Measurements from ENCODE around the gene ABHD11.

The ABHD11 gene

DNA sequence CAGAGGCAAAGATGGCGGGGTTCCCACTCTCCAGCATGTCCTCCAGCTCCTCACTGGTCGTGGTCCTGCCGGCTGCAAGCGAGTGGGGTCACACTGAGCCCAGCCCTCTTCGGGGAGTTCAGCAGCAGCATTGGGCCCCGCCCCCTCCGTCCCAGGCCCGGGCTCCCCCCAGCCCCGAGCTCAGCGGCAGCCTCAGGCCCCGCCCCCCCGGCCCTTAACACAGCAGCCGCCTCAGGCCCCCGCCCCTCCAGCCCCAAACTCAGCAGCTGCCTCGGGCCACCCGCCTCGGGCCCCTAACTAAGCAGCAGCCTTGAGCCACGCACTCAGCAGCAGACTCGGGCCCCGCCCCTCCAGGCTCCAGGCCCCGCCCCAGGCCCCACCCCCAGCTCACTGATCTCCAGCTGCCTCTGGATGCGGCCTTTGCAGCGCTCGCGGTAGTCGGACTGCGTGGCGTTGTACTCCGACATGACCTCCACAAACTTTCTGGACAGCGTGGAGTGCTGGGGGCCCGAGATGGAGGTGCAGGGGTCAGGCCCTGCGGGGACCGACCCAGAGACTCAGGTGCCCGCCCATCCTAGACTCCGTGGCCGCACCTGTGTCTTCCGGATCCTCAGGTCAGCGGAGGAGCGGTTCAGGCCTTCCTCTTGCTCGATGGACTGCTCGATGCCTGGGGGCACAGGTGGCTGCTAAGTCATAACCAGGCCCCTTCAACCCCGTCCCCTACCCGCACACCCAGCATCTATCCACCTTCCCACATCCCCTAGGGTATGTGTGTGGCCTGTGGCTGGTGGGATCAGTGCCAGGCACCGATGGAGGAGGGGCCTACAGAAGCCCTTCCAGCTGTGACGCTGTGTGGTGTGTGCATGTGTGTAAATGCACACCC is 34.6 kb downstream of the ABHD11 start:
- Mint-ChIP-seq H3K9me3 (no peaks in the 10 kb centered on the region), H3K27me3 (no peaks in the 10 kb centered on the region), H3K36me3 (ENCODE audit: low read depth) (peaks cover 2% of the 10 kb centered on the region), H3K4me3 (no peak overlapping the region), H3K4me1 (peaks cover 14% of the 10 kb centered on the region), H3K27ac (no peak overlapping the region)
- ATAC-seq (peak; percentile 48), DNase-seq (peak; percentile 50)

DNA sequence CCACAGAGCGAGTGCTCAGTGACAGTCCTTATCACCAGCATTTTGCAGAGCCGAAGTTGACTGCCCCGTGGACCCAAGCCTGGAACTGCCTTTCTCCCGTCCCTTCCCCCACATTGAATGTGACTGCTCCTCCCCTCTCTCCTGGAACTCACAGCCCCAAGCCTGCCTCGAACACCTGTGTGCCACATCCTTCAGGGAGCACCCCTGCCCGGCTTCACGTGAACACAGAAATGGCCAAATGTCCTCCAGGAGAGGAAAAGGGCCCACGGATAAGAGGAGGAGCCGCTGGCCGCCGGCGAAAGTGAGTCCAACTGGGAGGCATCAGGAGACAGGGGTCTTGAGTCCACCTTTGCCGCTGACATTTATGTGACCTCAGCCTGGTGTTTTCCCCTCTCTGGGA is 35.4 kb downstream of the ABHD11 start:
- no peak overlapping the region for H3K27ac Mint-ChIP-seq
- ATAC-seq = no peak
- H3K4me3 Mint-ChIP-seq = no peak overlapping the region

DNA sequence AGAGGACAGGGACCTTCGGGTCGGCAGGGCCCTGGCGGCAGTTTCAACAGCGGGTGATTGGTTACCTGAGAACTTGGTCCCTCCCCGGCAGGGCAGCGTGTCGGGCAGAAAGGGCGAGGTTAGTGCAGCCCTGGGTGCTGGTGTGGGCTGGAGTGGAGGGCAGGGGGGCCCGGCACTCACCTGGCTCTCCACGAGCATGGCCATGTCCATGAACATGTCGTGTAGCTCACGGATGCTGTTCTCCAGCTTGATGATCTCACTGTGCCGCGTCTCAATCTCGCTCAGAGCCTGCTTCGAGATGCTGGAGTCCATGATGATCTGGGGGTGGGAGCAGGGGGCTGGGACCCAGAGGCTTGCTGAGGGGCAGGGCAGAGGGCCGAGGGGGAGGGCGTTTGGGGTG is 35.9 kb downstream of the ABHD11 start:
- no peak for ATAC-seq
- Mint-ChIP-seq H3K4me3 (no peak overlapping the region), H3K9me3 (no peaks in the 10 kb centered on the region), H3K36me3 (ENCODE audit: low read depth) (peaks cover 3% of the 10 kb centered on the region), H3K4me1 (peaks cover 14% of the 10 kb centered on the region), H3K27ac (no peak overlapping the region), H3K27me3 (no peaks in the 10 kb centered on the region)
- no peak for DNase-seq

More for the DNA sequence above, 35.4 kb downstream of the ABHD11 start:
- Mint-ChIP-seq H3K36me3 (ENCODE audit: low read depth) (peaks cover 3% of the 10 kb centered on the region), H3K9me3 (no peaks in the 10 kb centered on the region), H3K27me3 (no peaks in the 10 kb centered on the region), H3K4me1 (peaks cover 14% of the 10 kb centered on the region)
- DNase-seq = no peak

DNA sequence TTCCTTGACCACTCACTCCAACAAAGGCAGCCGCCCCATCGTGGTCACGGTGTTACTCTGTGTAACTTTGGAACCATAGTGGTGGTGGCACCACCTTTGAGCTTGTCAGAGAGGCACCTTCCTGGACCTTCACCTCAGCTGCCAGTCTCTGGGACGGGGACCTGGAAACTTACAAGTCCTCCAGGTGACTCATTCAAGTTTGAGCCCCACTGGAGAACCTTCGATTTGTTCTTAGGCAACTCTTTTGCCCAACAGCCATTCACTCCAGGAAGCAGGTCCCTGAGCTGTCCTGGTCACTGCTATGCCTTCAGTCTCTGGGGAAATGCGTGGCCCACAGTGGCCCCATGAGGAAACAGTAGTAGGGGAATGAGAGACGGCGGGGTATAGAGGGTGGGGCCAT is 36.4 kb downstream of the ABHD11 start:
- Mint-ChIP-seq H3K36me3 (ENCODE audit: low read depth) (peaks cover 5% of the 10 kb centered on the region), H3K9me3 (no peaks in the 10 kb centered on the region), H3K4me1 (peaks cover 11% of the 10 kb centered on the region), H3K27me3 (no peaks in the 10 kb centered on the region), H3K4me3 (no peak overlapping the region), H3K27ac (no peak overlapping the region)
- DNase-seq = no peak
- ATAC-seq = no peak

DNA sequence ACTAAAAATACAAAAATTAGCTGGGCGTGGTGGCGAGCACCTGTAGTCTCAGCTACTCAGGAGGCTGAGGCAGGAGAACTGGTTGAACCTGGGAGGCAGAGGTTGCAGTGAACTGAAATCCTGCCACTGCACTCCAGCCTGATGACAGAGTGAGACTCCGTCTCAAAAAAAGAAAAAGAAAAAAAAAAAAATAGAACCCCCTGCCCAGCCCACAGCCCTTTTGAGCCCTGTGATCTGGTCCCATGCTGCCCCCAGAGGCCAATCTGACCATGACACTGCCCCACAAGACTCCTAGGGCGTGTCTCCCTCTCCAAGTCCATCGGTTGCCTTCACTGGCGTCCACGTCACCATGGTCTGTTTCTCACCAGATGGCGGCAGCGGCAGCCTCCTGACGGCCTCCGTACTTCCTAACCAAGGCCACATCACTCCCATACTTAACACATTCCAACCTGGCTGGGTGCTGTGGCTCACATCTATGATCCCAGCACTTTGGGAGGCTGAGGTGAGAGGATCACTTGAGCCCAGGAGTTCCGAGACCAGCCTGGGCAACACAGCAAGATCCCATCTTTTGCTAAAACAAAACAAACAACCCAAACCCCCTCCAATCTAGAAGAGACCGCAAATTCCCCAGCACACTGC is 37.1 kb downstream of the ABHD11 start:
- Mint-ChIP-seq H3K9me3 (no peaks in the 10 kb centered on the region), H3K4me3 (no peak overlapping the region), H3K4me1 (peaks cover 6% of the 10 kb centered on the region), H3K27me3 (no peaks in the 10 kb centered on the region), H3K36me3 (ENCODE audit: low read depth) (peaks cover 13% of the 10 kb centered on the region), H3K27ac (no peak overlapping the region)
- DNase-seq (peak; percentile 44), ATAC-seq (peak; percentile 16)

DNA sequence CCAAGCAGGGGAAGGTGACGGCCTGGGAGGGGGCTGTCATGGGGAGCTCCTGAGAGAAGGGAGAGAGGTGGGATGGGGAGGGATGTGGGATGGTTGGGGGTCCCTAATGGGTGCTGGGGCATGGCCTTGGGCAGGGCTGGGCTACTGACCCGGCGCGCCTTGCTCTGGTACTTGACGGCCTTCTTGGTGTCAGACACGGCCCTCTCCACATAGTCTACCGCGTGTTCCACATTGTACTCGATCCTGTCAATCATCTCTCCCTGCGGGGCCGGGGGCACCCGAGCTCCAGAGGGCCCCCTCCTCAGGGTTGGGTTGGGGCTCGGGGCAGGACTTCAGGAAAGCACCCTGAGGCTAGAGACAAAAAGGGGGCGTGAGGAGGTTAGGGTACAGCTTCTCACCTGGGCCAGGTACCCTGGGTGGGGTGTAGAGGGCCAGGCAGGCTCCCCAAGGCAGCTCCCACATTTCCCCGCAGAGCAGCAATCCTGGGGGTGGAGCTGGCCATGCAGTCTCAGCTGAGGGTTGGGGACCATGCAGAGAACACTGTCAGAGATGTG is 37.9 kb downstream of the ABHD11 start:
- no peak overlapping the region for H3K4me3 Mint-ChIP-seq
- DNase-seq = no peak
- no peak overlapping the region for H3K27ac Mint-ChIP-seq
- no peaks in the 10 kb centered on the region for H3K9me3 Mint-ChIP-seq
- ATAC-seq = no peak
- no peaks in the 10 kb centered on the region for H3K27me3 Mint-ChIP-seq
- peaks cover 2% of the 10 kb centered on the region for H3K4me1 Mint-ChIP-seq
- H3K36me3 Mint-ChIP-seq (ENCODE audit: low read depth) = peaks cover 19% of the 10 kb centered on the region

DNA sequence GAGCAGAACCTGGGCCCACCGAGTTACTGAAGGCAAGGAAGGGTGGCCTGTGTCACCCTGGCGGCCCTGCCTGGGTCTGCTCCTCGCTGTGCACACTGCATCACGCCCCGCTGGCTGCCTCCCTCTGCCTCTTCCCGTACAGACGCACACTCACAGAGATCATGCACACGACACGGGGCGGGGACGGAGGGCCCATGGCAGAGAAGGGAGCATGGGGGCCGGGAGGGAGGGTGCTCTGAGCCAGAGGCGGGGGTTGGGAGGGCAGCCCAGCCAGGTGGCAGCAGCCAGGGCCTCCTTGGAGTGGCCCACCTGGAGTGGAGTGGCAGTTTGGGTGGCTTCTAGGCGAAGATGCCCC is 38.6 kb downstream of the ABHD11 start:
- no peaks in the 10 kb centered on the region for H3K9me3 Mint-ChIP-seq

DNA sequence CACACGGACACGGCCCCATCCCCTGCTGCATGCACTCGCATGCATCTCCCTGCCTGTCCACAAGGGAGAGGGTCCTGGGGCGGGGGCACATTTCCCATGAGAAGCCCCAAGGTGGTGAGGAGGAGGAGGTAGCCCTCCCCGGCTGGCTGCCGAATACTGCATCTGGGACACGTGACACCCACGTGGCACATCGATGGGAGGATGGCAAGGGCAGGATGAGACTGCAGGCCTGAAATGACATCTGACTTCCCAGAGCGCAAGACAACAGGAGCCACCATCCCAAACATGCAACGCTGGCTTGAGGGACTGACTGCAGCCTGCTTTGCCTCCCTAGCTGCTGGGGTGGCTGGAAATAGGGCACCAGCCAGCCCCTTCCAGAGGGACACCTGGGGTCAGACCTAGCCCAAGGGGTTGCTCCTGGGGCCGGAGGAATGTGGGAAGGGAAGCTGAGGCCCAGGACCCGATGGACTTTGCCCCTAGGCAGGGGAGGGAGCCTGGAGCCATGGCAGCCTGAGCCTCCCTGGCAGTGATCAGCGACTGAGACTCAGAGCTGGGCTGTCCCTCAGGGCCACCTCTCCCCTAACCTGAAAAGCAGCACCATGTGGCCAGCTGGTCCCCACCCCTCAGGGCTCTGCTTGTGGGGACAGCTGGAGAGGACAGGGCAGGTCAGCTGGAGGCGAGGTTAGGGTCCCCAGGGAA is 39.1 kb downstream of the ABHD11 start:
- ATAC-seq (no peak), DNase-seq (no peak)
- no peak overlapping the region for H3K4me3 Mint-ChIP-seq
- peaks cover 25% of the 10 kb centered on the region for H3K36me3 Mint-ChIP-seq (ENCODE audit: low read depth)
- H3K27me3 Mint-ChIP-seq = no peaks in the 10 kb centered on the region
- no peak overlapping the region for H3K27ac Mint-ChIP-seq
- H3K4me1 Mint-ChIP-seq = peaks cover 2% of the 10 kb centered on the region
- H3K9me3 Mint-ChIP-seq = no peaks in the 10 kb centered on the region

More for the DNA sequence above, 38.6 kb downstream of the ABHD11 start:
- Mint-ChIP-seq H3K27me3 (no peaks in the 10 kb centered on the region), H3K36me3 (ENCODE audit: low read depth) (peaks cover 22% of the 10 kb centered on the region), H3K4me3 (no peak overlapping the region), H3K4me1 (peaks cover 2% of the 10 kb centered on the region), H3K27ac (no peak overlapping the region)
- ATAC-seq (no peak), DNase-seq (no peak)

DNA sequence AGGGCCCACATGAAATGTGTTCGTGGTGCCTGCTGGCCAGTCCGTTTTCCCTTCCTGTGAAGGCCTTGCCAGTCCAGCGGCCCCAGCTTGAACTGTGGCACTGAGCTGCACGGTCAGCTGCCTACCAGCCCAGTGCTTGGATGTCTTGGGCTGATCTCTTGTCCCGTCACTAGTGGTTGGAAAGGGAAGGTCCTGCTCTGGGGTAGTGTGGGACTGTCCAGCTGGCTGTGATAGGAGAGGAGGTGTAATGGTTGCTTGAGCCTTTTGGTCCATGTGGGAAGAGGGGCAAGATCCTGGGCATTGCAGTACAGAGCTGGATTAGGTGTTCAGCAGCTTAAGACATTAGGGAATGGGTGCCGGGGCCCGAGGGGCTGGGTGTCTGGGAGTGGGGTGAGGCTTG is 40.2 kb downstream of the ABHD11 start:
- Mint-ChIP-seq H3K27me3 (no peaks in the 10 kb centered on the region), H3K4me1 (peaks cover 2% of the 10 kb centered on the region), H3K9me3 (no peaks in the 10 kb centered on the region), H3K36me3 (ENCODE audit: low read depth) (peaks cover 28% of the 10 kb centered on the region), H3K27ac (peak overlapping the region; percentile 27), H3K4me3 (no peak overlapping the region)
- ATAC-seq (no peak), DNase-seq (no peak)

DNA sequence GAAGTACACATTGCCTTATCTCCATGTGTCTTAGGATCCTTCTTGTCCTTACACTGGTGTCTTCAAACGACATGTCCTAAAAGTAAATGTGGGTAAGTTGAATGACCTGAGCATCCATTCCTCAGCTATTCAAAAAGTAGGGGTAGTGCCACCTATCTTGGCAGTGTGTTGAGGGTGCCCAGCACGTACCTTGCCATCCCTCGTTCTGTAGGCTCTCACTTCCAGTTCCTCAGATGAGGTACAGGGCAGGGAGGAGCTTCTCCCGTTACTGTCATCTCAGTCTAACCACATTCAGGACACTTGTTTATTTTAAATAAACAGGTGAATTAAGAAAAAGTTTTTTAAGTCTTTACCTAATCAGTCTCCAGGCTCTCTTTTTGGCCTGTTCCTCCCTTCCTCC is 42.2 kb downstream of the ABHD11 start:
- DNase-seq (no peak), ATAC-seq (no peak)
- Mint-ChIP-seq H3K27me3 (no peaks in the 10 kb centered on the region), H3K4me1 (no peaks in the 10 kb centered on the region), H3K4me3 (no peak overlapping the region), H3K27ac (no peak overlapping the region), H3K36me3 (ENCODE audit: low read depth) (peaks cover 42% of the 10 kb centered on the region), H3K9me3 (no peaks in the 10 kb centered on the region)

DNA sequence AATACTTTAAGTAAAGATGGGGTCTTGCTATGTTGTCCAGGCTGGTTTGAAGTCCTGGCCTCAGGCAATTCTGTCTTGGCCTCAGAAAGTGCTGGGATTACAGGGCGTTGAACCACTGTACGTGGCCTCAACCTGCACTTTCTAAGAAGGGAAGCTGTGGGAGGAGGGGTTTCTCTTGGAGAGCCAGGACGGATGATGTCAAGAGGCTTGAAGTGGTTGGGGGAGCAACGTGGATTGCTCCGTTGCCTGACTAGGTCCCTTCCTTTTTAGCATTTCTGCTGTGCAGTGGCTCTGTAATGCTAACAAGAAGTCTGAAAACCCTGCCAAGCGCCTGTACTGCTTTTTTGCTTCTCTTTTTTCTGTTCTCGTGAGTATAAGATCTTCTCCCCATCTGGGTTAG is 48.0 kb downstream of the ABHD11 start:
- Mint-ChIP-seq H3K27me3 (no peaks in the 10 kb centered on the region), H3K4me3 (no peak overlapping the region), H3K9me3 (no peaks in the 10 kb centered on the region), H3K36me3 (ENCODE audit: low read depth) (peaks cover 58% of the 10 kb centered on the region), H3K27ac (no peak overlapping the region), H3K4me1 (peaks cover 16% of the 10 kb centered on the region)
- no peak for ATAC-seq
- DNase-seq = no peak

DNA sequence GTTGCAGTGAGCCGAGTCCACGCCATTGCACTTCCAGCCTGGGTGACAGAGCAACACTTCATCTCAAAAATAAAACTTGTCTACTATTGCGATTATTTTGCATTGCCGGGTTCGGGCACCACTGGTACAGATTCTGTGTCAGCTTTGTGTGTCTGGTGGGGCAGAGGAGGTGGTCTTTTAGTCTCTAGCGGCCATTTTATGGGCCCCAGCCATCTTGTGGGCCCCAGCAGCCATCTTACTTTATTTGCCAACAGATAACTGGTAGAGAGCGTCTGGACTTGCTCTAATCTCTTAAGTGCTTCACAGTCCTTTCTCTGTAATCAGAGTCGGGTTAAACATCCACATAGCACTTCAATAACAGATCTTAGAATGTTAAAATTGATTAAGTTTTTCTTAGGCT is 50.3 kb downstream of the ABHD11 start:
- H3K36me3 Mint-ChIP-seq (ENCODE audit: low read depth) = peaks cover 54% of the 10 kb centered on the region
- peaks cover 27% of the 10 kb centered on the region for H3K4me1 Mint-ChIP-seq
- DNase-seq (no peak), ATAC-seq (no peak)
- no peak overlapping the region for H3K27ac Mint-ChIP-seq
- no peaks in the 10 kb centered on the region for H3K9me3 Mint-ChIP-seq
- no peak overlapping the region for H3K4me3 Mint-ChIP-seq
- H3K27me3 Mint-ChIP-seq = no peaks in the 10 kb centered on the region
